C4-2B (cell line): ENCODE data around the gene LGR4.

Experiments used
- CTCF ChIP-seq: fragments of 450-650 bp; conservative IDR thresholded peaks from 2 replicates; pipeline ENCODE4 v1.5.1; 2017; ENCODE audit warnings: mild to moderate bottlenecking
- ZFX ChIP-seq: fragments of 450-650 bp; IDR thresholded peaks from 2 replicates; pipeline ENCODE4 v1.6.1; 2017

- no peak for TF ChIP-seq CTCF
- no peak for TF ChIP-seq ZFX
Observed at GRCh38 chr11:27317751-27318150, 154.8 kb downstream of the LGR4 start.
